HG02623 (cell line): ENCODE measurements around the gene TRAPPC2B.
A peak's percentile ranks its signal among the peaks of the same experiment; 100 is the strongest.
"Not testable (repeated sequence)": the region's sequence is repeated elsewhere in the genome, so short reads cannot be mapped to it uniquely, and the experiment has no call there.

Experiments
- ATAC-seq: cut with Tn5 transposase; IDR thresholded peaks from one replicate; pipeline ENCODE4 v1.9.1; 2021; ENCODE audit warnings: moderate library complexity; ENCODE audit not compliant: unreplicated experiment

The TRAPPC2B gene

GRCh38 chr19:57374179-57374578 lies 10.8 kb downstream of the TRAPPC2B start:
- no peak for ATAC-seq

GRCh38 chr19:57374647-57375046 lies 11.3 kb downstream of the TRAPPC2B start:
- not testable (repeated sequence) for ATAC-seq

- no peak for ATAC-seq
These were observed 12.8 kb downstream of the TRAPPC2B start for GRCh38 chr19:57376151-57376550.

GRCh38 chr19:57377498-57378146 lies 14.3 kb downstream of the TRAPPC2B start:
- ATAC-seq: no peak

- no peak for ATAC-seq
These were observed 17.6 kb downstream of the TRAPPC2B start for GRCh38 chr19:57380923-57381322.

- no peak for ATAC-seq
These were observed 19.6 kb downstream of the TRAPPC2B start for GRCh38 chr19:57382806-57383488.

- no peak for ATAC-seq
These were observed 25.9 kb downstream of the TRAPPC2B start for GRCh38 chr19:57389194-57389729.

- peak; percentile 89 for ATAC-seq
These were observed 26.6 kb downstream of the TRAPPC2B start, which contains the start of gene ZNF548 for GRCh38 chr19:57389730-57390598. Gene ZNF548 (plus strand): TSS chr19:57389854. CDS start chr19:57390100, 246 bp downstream.

- ATAC-seq: no peak
These were observed 32.4 kb downstream of the TRAPPC2B start for GRCh38 chr19:57395710-57396109.

- ATAC-seq: no peak
These were observed 35.5 kb downstream of the TRAPPC2B start for GRCh38 chr19:57398868-57399267.

GRCh38 chr19:57403737-57404563 lies 40.6 kb downstream of the TRAPPC2B start:
- no peak for ATAC-seq

- no peak for ATAC-seq
These were observed 43.3 kb downstream of the TRAPPC2B start for GRCh38 chr19:57406516-57407123.

- peak; percentile 97 for ATAC-seq
These were observed 47.7 kb downstream of the TRAPPC2B start, which contains the start of gene ZNF17 for GRCh38 chr19:57410877-57411671. Gene ZNF17 (plus strand): TSS chr19:57411161. CDS start chr19:57413616, 2,455 bp downstream.
